HEK293T (cell line): ENCODE measurements around the gene KCNAB2.

ENCODE experiments used
- BHLHE40 ChIP-seq: fragments of 450-650 bp; IDR thresholded peaks from 2 replicates; pipeline ENCODE4 v1.6.1; 2016; ENCODE audit warnings: mild to moderate bottlenecking, moderate library complexity, borderline replicate concordance
- FOXA1 ChIP-seq: fragments of 450-650 bp; IDR thresholded peaks from 2 replicates; pipeline ENCODE4 v1.6.1; 2016; ENCODE audit warnings: mild to moderate bottlenecking
- FOXK2 ChIP-seq: fragments of 450-650 bp; IDR thresholded peaks from 2 replicates; pipeline ENCODE4 v1.6.1; 2016; ENCODE audit warnings: mild to moderate bottlenecking
- L3MBTL2 ChIP-seq: fragments of 450-650 bp; conservative IDR thresholded peaks from 2 replicates; pipeline ENCODE4 v1.6.1; 2016; ENCODE audit warnings: mild to moderate bottlenecking
- TF ChIP-seq, protein P1 (sequence below): fragments of 450-650 bp; IDR thresholded peaks from 2 replicates; pipeline ENCODE4 v1.6.1; 2016

DNA sequence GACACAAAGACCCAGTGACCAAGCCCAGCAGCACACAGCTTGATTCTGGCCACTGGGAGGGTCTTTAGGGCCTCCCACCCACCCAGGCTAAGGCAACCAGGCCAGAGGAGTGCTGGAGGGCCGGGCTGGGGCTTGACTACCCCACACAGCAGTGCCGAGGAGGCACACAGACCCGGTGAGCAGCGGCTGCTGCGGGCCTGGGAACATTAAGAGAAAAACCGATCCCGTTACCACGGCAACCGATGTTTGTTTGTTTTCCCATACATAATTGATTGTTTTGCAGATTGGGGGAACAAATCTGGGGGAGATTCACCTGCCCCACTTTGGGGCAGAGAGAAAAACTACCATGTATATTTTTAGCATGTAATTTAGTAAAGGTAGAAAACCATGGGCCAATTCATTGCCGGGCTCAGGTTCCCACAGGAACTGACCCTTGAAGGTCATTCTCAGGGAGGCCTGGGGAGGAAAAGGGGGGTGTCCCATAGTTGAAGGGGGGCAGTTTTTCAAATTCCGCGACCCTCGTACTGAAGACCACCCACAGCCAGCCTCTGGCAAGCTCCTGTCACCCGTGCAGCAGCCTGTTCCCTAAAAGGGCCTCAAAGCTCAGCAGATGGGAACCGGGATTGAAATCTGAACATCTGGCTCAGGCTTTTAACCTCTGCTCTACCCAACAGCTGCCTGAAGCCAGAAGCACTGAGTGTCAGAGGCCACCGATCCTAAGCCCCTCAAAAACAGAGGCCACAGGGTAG lies 99.1 kb downstream of the KCNAB2 start:
- TF ChIP-seq BHLHE40 (no peak), L3MBTL2 (no peak), FOXK2 (no peak), FOXA1 (no peak)
- TF ChIP-seq, protein P1, sequence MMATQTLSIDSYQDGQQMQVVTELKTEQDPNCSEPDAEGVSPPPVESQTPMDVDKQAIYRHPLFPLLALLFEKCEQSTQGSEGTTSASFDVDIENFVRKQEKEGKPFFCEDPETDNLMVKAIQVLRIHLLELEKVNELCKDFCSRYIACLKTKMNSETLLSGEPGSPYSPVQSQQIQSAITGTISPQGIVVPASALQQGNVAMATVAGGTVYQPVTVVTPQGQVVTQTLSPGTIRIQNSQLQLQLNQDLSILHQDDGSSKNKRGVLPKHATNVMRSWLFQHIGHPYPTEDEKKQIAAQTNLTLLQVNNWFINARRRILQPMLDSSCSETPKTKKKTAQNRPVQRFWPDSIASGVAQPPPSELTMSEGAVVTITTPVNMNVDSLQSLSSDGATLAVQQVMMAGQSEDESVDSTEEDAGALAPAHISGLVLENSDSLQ: no peak
